Loucy (cell line): ENCODE data around the gene EFNB2.

Experiments used
- H2AFZ ChIP-seq: fragments of 200-600 bp; sonication (generic); 2 replicates; pipeline ENCODE4 v1.6.0; 2016; ENCODE audit warnings: antibody characterized with exemption, mild to moderate bottlenecking, low read length, moderate library complexity
- H3F3A ChIP-seq: fragments of 200-600 bp; 2 replicates; pipeline ENCODE4 v1.6.0; 2016; ENCODE audit warnings: antibody characterized with exemption, low read depth, mild to moderate bottlenecking
- H3K27me3 ChIP-seq: fragments of 200-600 bp; sonication (generic); 2 replicates; pipeline ENCODE4 v1.6.1; 2014; ENCODE audit warnings: low read length, mild to moderate bottlenecking; ENCODE audit not compliant: insufficient read depth, poor library complexity, severe bottlenecking
- H3K36me3 ChIP-seq: fragments of 200-600 bp; sonication (generic); 2 replicates; pipeline ENCODE4 v1.6.1; 2016; ENCODE audit warnings: low read length; ENCODE audit not compliant: insufficient read depth
- H3K4me1 ChIP-seq: fragments of 200-600 bp; sonication (generic); 2 replicates; pipeline ENCODE4 v1.5.1; 2014; ENCODE audit warnings: low read length, mild to moderate bottlenecking; ENCODE audit not compliant: insufficient read depth, poor library complexity, severe bottlenecking
- H3K4me2 ChIP-seq: fragments of 200-600 bp; sonication (generic); 2 replicates; pipeline ENCODE4 v1.6.0; 2014; ENCODE audit warnings: antibody characterized with exemption, low read length, low read depth, mild to moderate bottlenecking; ENCODE audit not compliant: poor library complexity, severe bottlenecking
- H3K4me3 ChIP-seq: fragments of 200-600 bp; sonication (generic); 2 replicates; pipeline ENCODE4 v1.5.1; 2014; ENCODE audit warnings: low read length, mild to moderate bottlenecking, mixed read lengths; ENCODE audit not compliant: poor library complexity, severe bottlenecking
- H3K79me2 ChIP-seq: fragments of 200-600 bp; sonication (generic); 2 replicates; pipeline ENCODE4 v1.6.1; 2014; ENCODE audit warnings: low read length; ENCODE audit not compliant: insufficient read depth
- H3K9ac ChIP-seq: fragments of 200-600 bp; sonication (generic); 2 replicates; pipeline ENCODE4 v1.6.0; 2014; ENCODE audit warnings: mild to moderate bottlenecking, low read depth, low read length, moderate library complexity; ENCODE audit not compliant: poor library complexity, severe bottlenecking
- H3K9me2 ChIP-seq: fragments of 200-600 bp; sonication (generic); replicated peaks from 2 replicates; pipeline ENCODE4 v1.6.1; 2016; ENCODE audit warnings: low read depth, low read length, mixed read lengths
- H3K9me3 ChIP-seq: fragments of 200-600 bp; sonication (generic); 2 replicates; pipeline ENCODE4 v1.6.1; 2014; ENCODE audit warnings: mild to moderate bottlenecking, antibody characterized with exemption, low read length, low read depth; ENCODE audit not compliant: insufficient read depth
- H4K20me1 ChIP-seq: fragments of 200-600 bp; sonication (generic); 2 replicates; pipeline ENCODE4 v1.6.0; 2014; ENCODE audit warnings: antibody characterized with exemption, low read length, mild to moderate bottlenecking; ENCODE audit not compliant: insufficient read depth, poor library complexity, severe bottlenecking
- EZH2phosphoT487 ChIP-seq: fragments of 200-600 bp; IDR thresholded peaks from 2 replicates; pipeline ENCODE4 v1.6.1; 2018; ENCODE audit warnings: antibody characterized with exemption, mild to moderate bottlenecking, moderate library complexity, borderline replicate concordance
- TF ChIP-seq, protein P1 (sequence below): fragments of 200-600 bp; sonication (generic); conservative IDR thresholded peaks from 2 replicates; pipeline ENCODE4 v1.5.1; 2014; ENCODE audit warnings: mild to moderate bottlenecking, antibody characterized with exemption, low read length

Gene EFNB2

DNA sequence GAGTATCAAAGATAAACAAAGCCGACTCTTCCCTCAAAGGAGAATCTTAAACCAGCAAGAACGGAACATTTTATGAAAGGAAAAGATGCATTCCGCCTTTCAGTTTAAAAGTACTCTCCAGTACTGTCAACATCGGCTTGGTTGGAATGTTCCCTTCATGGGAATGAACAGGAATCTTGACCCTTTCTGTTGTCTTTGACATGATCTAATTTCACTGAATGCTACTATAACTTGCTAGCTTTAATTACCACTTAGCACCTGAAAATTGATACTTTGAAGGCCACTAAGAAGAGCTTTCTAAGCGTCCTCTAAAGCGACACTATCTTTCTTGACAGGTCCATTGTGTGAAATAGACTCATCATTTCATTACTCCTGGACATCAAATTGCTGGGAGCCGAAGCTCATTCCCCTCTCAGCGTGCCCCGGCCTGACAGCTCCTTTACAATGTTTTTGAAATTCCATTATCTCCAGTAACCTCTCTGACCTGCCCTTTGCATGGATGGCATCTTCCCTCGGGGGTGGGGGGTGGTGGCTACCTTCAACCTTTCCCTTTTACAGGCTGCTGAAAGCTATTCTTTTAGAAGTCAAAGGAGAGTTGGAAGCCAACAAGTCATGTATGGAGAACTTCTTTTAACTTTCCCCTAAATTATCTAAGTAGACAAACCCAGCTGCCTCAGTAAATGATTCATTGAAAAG, 67.9 kb downstream of the EFNB2 start:
- Histone ChIP-seq H3K36me3 (no peaks in the 10 kb centered on the region), H3K27me3 (no peaks in the 10 kb centered on the region), H3K79me2 (no peaks in the 10 kb centered on the region), H4K20me1 (no peaks in the 10 kb centered on the region), H3K4me3 (no peak overlapping the region), H3F3A (no peaks in the 10 kb centered on the region), H3K4me1 (no peaks in the 10 kb centered on the region), H3K9me3 (no peaks in the 10 kb centered on the region), H3K9me2 (no peaks in the 10 kb centered on the region), H2AFZ (no peak overlapping the region), H3K4me2 (no peak overlapping the region), H3K9ac (no peak overlapping the region)
- TF ChIP-seq, protein P1, sequence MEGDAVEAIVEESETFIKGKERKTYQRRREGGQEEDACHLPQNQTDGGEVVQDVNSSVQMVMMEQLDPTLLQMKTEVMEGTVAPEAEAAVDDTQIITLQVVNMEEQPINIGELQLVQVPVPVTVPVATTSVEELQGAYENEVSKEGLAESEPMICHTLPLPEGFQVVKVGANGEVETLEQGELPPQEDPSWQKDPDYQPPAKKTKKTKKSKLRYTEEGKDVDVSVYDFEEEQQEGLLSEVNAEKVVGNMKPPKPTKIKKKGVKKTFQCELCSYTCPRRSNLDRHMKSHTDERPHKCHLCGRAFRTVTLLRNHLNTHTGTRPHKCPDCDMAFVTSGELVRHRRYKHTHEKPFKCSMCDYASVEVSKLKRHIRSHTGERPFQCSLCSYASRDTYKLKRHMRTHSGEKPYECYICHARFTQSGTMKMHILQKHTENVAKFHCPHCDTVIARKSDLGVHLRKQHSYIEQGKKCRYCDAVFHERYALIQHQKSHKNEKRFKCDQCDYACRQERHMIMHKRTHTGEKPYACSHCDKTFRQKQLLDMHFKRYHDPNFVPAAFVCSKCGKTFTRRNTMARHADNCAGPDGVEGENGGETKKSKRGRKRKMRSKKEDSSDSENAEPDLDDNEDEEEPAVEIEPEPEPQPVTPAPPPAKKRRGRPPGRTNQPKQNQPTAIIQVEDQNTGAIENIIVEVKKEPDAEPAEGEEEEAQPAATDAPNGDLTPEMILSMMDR, result no peak
- TF ChIP-seq EZH2phosphoT487, result no peak

DNA sequence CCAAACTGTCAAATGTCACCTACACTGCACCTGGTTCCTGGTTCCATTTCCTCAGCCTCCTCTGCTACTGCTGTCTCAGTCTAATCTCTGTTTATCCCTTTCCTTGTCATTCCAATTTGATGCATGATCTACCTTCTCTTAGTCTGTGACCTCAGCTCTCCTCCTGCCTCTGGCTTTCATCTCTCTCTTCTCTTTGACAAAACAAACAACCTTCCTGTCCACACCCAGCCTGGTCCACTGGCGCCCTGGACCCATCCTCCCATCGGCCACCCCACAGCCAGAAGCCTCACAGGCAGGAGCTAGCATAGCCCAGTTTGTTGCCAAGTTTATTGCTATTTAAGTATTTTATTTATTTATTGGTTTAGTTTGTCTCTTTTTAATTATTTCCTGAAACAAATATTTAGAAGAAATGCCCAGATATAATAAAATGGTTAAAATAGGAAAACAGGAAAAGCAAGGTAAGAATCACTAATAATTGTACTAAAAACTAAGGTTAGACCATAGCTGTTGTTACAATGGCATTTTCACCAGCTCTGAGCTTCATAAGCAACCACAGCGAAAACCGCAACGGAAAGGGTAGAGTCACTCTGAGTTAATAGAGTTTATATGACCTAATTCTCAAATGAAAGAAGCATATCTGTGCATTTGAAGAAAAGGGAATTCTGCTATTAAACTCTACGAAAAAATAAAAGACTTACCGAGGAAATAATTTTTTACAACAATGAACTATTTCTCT, 68.6 kb downstream of the EFNB2 start:
- H3F3A ChIP-seq, result no peaks in the 10 kb centered on the region
- H3K4me3 ChIP-seq, result no peak overlapping the region
- H3K27me3 ChIP-seq, result no peaks in the 10 kb centered on the region
- H4K20me1 ChIP-seq, result no peaks in the 10 kb centered on the region
- no peaks in the 10 kb centered on the region for H3K9me2 ChIP-seq
- H3K4me2 ChIP-seq, result no peak overlapping the region
- H3K9ac ChIP-seq, result no peak overlapping the region
- H3K79me2 ChIP-seq, result no peaks in the 10 kb centered on the region
- H2AFZ ChIP-seq, result no peak overlapping the region
- TF ChIP-seq, protein P1, result no peak
- TF ChIP-seq EZH2phosphoT487, result no peak
- no peaks in the 10 kb centered on the region for H3K9me3 ChIP-seq
- no peaks in the 10 kb centered on the region for H3K4me1 ChIP-seq
- no peaks in the 10 kb centered on the region for H3K36me3 ChIP-seq

DNA sequence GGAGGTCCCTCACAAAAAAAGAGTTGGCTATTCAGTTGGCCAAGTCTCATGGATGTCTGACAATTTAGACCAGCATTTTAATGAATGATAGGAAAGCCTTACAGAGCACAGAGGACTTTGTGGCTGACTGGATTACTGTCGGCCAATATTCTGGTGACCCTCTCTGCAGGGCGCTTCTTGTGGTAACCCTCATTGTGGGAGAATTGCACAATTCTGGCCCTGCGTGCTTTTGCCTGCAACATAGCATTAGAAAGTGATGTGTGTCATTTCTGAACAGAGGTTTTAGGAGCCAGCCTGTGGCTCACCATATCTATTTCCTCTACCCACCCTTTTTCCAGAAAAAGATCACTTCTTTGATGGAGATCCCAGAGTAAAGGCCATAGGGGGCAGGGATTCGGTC, 71.4 kb downstream of the EFNB2 start:
- Histone ChIP-seq H3K9me2 (no peaks in the 10 kb centered on the region), H2AFZ (no peak overlapping the region), H3K27me3 (no peaks in the 10 kb centered on the region), H3K79me2 (no peaks in the 10 kb centered on the region), H3K4me2 (no peak overlapping the region), H3K4me1 (no peaks in the 10 kb centered on the region), H3K9me3 (no peaks in the 10 kb centered on the region), H3F3A (no peaks in the 10 kb centered on the region), H4K20me1 (no peaks in the 10 kb centered on the region), H3K36me3 (no peaks in the 10 kb centered on the region), H3K4me3 (no peak overlapping the region), H3K9ac (no peak overlapping the region)
- TF ChIP-seq, protein P1, result no peak
- TF ChIP-seq EZH2phosphoT487, result no peak
